Neural progenitor cell (in vitro differentiated cells): ENCODE data around the gene MTNR1B. TPM values are rescaled to one million over a fixed set of nuclear protein-coding genes. Genes with fewer than 3 reads are reported as not detected.
A peak's percentile ranks its signal among the peaks of the same experiment; 100 is the strongest.

Experiments
- DNase-seq: peaks from one replicate; pipeline ENCODE4 v3.0.0-alpha.2; 2016; ENCODE audit warnings: low spot score
- H2AFZ ChIP-seq: fragments of 200-600 bp; sonication (generic); replicated peaks from 2 replicates; pipeline ENCODE4 v1.6.1; 2016; ENCODE audit warnings: antibody characterized with exemption
- H3F3A ChIP-seq: fragments of 200-600 bp; sonication (generic); 2 replicates; pipeline ENCODE4 v1.6.1; 2016; ENCODE audit warnings: antibody characterized with exemption, low read depth
- H3K27ac ChIP-seq: fragments of 200-600 bp; sonication (generic); 2 replicates; pipeline ENCODE4 v1.5.1; 2016; ENCODE audit warnings: mild to moderate bottlenecking
- H3K27me3 ChIP-seq: fragments of 200-600 bp; sonication (generic); 2 replicates; pipeline ENCODE4 v1.6.1; 2016; ENCODE audit warnings: mild to moderate bottlenecking, moderate library complexity
- H3K36me3 ChIP-seq: fragments of 200-600 bp; sonication (generic); 2 replicates; pipeline ENCODE4 v1.5.1; 2016
- H3K4me1 ChIP-seq: fragments of 200-600 bp; sonication (generic); 2 replicates; pipeline ENCODE4 v1.6.1; 2016; ENCODE audit warnings: mixed run types
- H3K4me2 ChIP-seq: fragments of 200-600 bp; sonication (generic); 2 replicates; pipeline ENCODE4 v1.6.1; 2016
- H3K4me3 ChIP-seq: fragments of 200-600 bp; sonication (generic); 2 replicates; pipeline ENCODE4 v1.5.1; 2016
- H3K79me2 ChIP-seq: fragments of 200-600 bp; sonication (generic); 2 replicates; pipeline ENCODE4 v1.6.1; 2016; ENCODE audit warnings: low read depth
- H3K9ac ChIP-seq: fragments of 200-600 bp; sonication (generic); 2 replicates; pipeline ENCODE4 v1.6.1; 2016
- H3K9me3 ChIP-seq: fragments of 200-600 bp; sonication (generic); 2 replicates; pipeline ENCODE4 v1.5.1; 2016; ENCODE audit warnings: low read depth
- H4K20me1 ChIP-seq: fragments of 200-600 bp; sonication (generic); 2 replicates; pipeline ENCODE4 v1.6.1; 2016; ENCODE audit warnings: low read depth
- H3K27ac Mint-ChIP-seq: 3 replicates; pipeline ENCODE4 v1.8.0; 2021; ENCODE audit warnings: mixed read lengths
- H3K27me3 Mint-ChIP-seq: 2 replicates; pipeline ENCODE4 v1.8.0; 2022; ENCODE audit warnings: low read depth, mild to moderate bottlenecking, inconsistent platforms, moderate library complexity, mixed read lengths; ENCODE audit not compliant: insufficient read depth
- H3K36me3 Mint-ChIP-seq: 3 replicates; pipeline ENCODE4 v1.8.0; 2021; ENCODE audit warnings: mixed read lengths
- H3K4me1 Mint-ChIP-seq: 3 replicates; pipeline ENCODE4 v1.8.0; 2021; ENCODE audit warnings: mixed read lengths
- H3K4me3 Mint-ChIP-seq: 3 replicates; pipeline ENCODE4 v1.8.0; 2021; ENCODE audit warnings: mild to moderate bottlenecking, moderate library complexity, mixed read lengths
- H3K9me3 Mint-ChIP-seq: 3 replicates; pipeline ENCODE4 v1.8.0; 2020; ENCODE audit warnings: mixed read lengths
- CTCF ChIP-seq: fragments of 200-600 bp; sonication (generic); IDR thresholded peaks from 2 replicates; pipeline ENCODE4 v1.5.1; 2017; ENCODE audit warnings: antibody characterized with exemption, mild to moderate bottlenecking
- EZH2 ChIP-seq: fragments of 200-600 bp; sonication (generic); IDR thresholded peaks from 2 replicates; pipeline ENCODE4 v1.6.1; 2017; ENCODE audit warnings: antibody characterized with exemption, mild to moderate bottlenecking, moderate library complexity
- EZH2phosphoT487 ChIP-seq: fragments of 200-600 bp; sonication (generic); IDR thresholded peaks from 2 replicates; pipeline ENCODE4 v1.6.1; 2017; ENCODE audit warnings: antibody characterized with exemption
- total RNA-seq: library from RNA; depleted of rRNA; stranded (reverse); fragments of >200 nt; gene quantifications from 2 replicates; pipeline ENCODE4 v1.2.3, GENCODE V29; 2015; ENCODE audit warnings: low replicate concordance

MTNR1B gene
- total RNA-seq, 1 donor from 2014 or later: not detected

GRCh38 chr11:93005239-93005638, 35.8 kb downstream of the MTNR1B start:
- no peaks in the 10 kb centered on the region for H3K4me1 ChIP-seq
- Mint-ChIP-seq H3K9me3 (peaks cover 17% of the 10 kb centered on the region), H3K4me1 (peaks cover 14% of the 10 kb centered on the region), H3K27me3 (no peaks in the 10 kb centered on the region), H3K4me3 (no peak overlapping the region), H3K27ac (peak overlapping the region; percentile 58), H3K36me3 (peaks cover 3% of the 10 kb centered on the region)
- no peak for DNase-seq
- no peak overlapping the region for H3K27ac ChIP-seq
- H3K27me3 ChIP-seq: no peaks in the 10 kb centered on the region
- H3K9ac ChIP-seq: no peak overlapping the region
- TF ChIP-seq EZH2phosphoT487 (no peak), EZH2 (no peak), CTCF (no peak)
- H3K4me2 ChIP-seq: no peak overlapping the region
- H3K4me3 ChIP-seq: no peak overlapping the region
- H4K20me1 ChIP-seq: no peaks in the 10 kb centered on the region
- H3K79me2 ChIP-seq: no peaks in the 10 kb centered on the region
- H3K36me3 ChIP-seq: no peaks in the 10 kb centered on the region
- H2AFZ ChIP-seq: peak overlapping the region; percentile 27
- no peaks in the 10 kb centered on the region for H3K9me3 ChIP-seq
- H3F3A ChIP-seq: no peaks in the 10 kb centered on the region

GRCh38 chr11:93013646-93014045, 44.2 kb downstream of the MTNR1B start:
- TF ChIP-seq CTCF (no peak), EZH2 (no peak), EZH2phosphoT487 (no peak)
- Histone ChIP-seq H2AFZ (no peak overlapping the region), H3K4me3 (no peak overlapping the region), H3F3A (no peaks in the 10 kb centered on the region), H3K36me3 (no peaks in the 10 kb centered on the region), H3K9ac (no peak overlapping the region), H3K79me2 (no peaks in the 10 kb centered on the region), H4K20me1 (no peaks in the 10 kb centered on the region), H3K27me3 (no peaks in the 10 kb centered on the region), H3K9me3 (no peaks in the 10 kb centered on the region), H3K4me2 (no peak overlapping the region), H3K27ac (no peak overlapping the region), H3K4me1 (no peaks in the 10 kb centered on the region)
- no peak overlapping the region for H3K4me3 Mint-ChIP-seq
- no peak for DNase-seq
- H3K27ac Mint-ChIP-seq: no peak overlapping the region
- no peaks in the 10 kb centered on the region for H3K36me3 Mint-ChIP-seq
- H3K9me3 Mint-ChIP-seq: no peaks in the 10 kb centered on the region
- peaks cover 7% of the 10 kb centered on the region for H3K4me1 Mint-ChIP-seq
- no peaks in the 10 kb centered on the region for H3K27me3 Mint-ChIP-seq

GRCh38 chr11:93016595-93016994, 47.1 kb downstream of the MTNR1B start:
- Mint-ChIP-seq H3K36me3 (no peaks in the 10 kb centered on the region), H3K27ac (no peak overlapping the region), H3K4me3 (no peak overlapping the region), H3K4me1 (peaks cover 14% of the 10 kb centered on the region), H3K9me3 (no peaks in the 10 kb centered on the region), H3K27me3 (no peaks in the 10 kb centered on the region)
- Histone ChIP-seq H3K79me2 (no peaks in the 10 kb centered on the region), H3K9me3 (no peaks in the 10 kb centered on the region), H4K20me1 (no peaks in the 10 kb centered on the region), H3K27ac (no peak overlapping the region), H3F3A (no peaks in the 10 kb centered on the region), H3K36me3 (no peaks in the 10 kb centered on the region), H3K27me3 (no peaks in the 10 kb centered on the region), H3K9ac (no peak overlapping the region), H2AFZ (no peak overlapping the region), H3K4me3 (no peak overlapping the region), H3K4me2 (no peak overlapping the region), H3K4me1 (no peaks in the 10 kb centered on the region)
- DNase-seq: no peak
- TF ChIP-seq EZH2: no peak
- no peak for TF ChIP-seq CTCF
- no peak for TF ChIP-seq EZH2phosphoT487
